Measurements from ENCODE around the gene CAMKK2. TPM values are rescaled to one million over a fixed set of nuclear protein-coding genes. Genes with fewer than 3 reads are reported as not detected.
"Not testable (repeated sequence)": the region's sequence is repeated elsewhere in the genome, so short reads cannot be mapped to it uniquely, and the experiment has no call there.

The CAMKK2 gene
- total RNA-seq, 1 donor from 2014 or later: 33.7 TPM

GRCh38 chr12:121202407-121203355 is 93.8 kb downstream of the CAMKK2 start:
- no peaks in the 10 kb centered on the region for H3K36me3 Mint-ChIP-seq (ENCODE audit: low read depth)
- H3K4me3 Mint-ChIP-seq (ENCODE audit: unreplicated experiment): no peak overlapping the region

GRCh38 chr12:121201140-121201539 is 95.4 kb downstream of the CAMKK2 start:
- H3K27ac Mint-ChIP-seq (ENCODE audit: unreplicated experiment); DNase-seq (ENCODE audit: low spot score); H3K36me3 Mint-ChIP-seq (ENCODE audit: low read depth): not testable (repeated sequence)

More at GRCh38 chr12:121202407-121203355, 93.8 kb downstream of the CAMKK2 start:
- no peaks in the 10 kb centered on the region for H3K9me3 Mint-ChIP-seq (ENCODE audit: low read depth)
- H3K27ac Mint-ChIP-seq (ENCODE audit: unreplicated experiment): no peak overlapping the region
- H3K27me3 Mint-ChIP-seq (ENCODE audit: low read depth): no peaks in the 10 kb centered on the region
- no peak for DNase-seq (ENCODE audit: low spot score)
- peaks cover 3% of the 10 kb centered on the region for H3K4me1 Mint-ChIP-seq (ENCODE audit: low read depth)
- no peak for TF ChIP-seq CTCF (IDR thresholded peaks at IDR 0.05)

GRCh38 chr12:121198949-121199348 is 97.6 kb downstream of the CAMKK2 start:
- Mint-ChIP-seq H3K27ac (ENCODE audit: unreplicated experiment) (no peak overlapping the region), H3K4me1 (ENCODE audit: low read depth) (no peaks in the 10 kb centered on the region), H3K27me3 (ENCODE audit: low read depth) (no peaks in the 10 kb centered on the region), H3K36me3 (ENCODE audit: low read depth) (no peaks in the 10 kb centered on the region), H3K9me3 (ENCODE audit: low read depth) (no peaks in the 10 kb centered on the region), H3K4me3 (ENCODE audit: unreplicated experiment) (no peak overlapping the region)
- DNase-seq (ENCODE audit: low spot score): no peak
- TF ChIP-seq CTCF (IDR thresholded peaks at IDR 0.05): no peak

More at GRCh38 chr12:121201140-121201539, 95.4 kb downstream of the CAMKK2 start:
- H3K4me3 Mint-ChIP-seq (ENCODE audit: unreplicated experiment); H3K27me3 Mint-ChIP-seq (ENCODE audit: low read depth); H3K9me3 Mint-ChIP-seq (ENCODE audit: low read depth); H3K4me1 Mint-ChIP-seq (ENCODE audit: low read depth): not testable (repeated sequence)

- no peaks in the 10 kb centered on the region for H3K36me3 Mint-ChIP-seq (ENCODE audit: low read depth)
- no peak overlapping the region for H3K27ac Mint-ChIP-seq (ENCODE audit: unreplicated experiment)
- H3K9me3 Mint-ChIP-seq (ENCODE audit: low read depth): no peaks in the 10 kb centered on the region
- peaks cover 3% of the 10 kb centered on the region for H3K4me1 Mint-ChIP-seq (ENCODE audit: low read depth)
- H3K4me3 Mint-ChIP-seq (ENCODE audit: unreplicated experiment): no peak overlapping the region
- TF ChIP-seq CTCF (IDR thresholded peaks at IDR 0.05): no peak
- no peaks in the 10 kb centered on the region for H3K27me3 Mint-ChIP-seq (ENCODE audit: low read depth)
- no peak for DNase-seq (ENCODE audit: low spot score)
These were observed 99.6 kb downstream of the CAMKK2 start for GRCh38 chr12:121196902-121197301.

GRCh38 chr12:121191151-121191550 is 105.4 kb downstream of the CAMKK2 start:
- DNase-seq (ENCODE audit: low spot score): no peak
- TF ChIP-seq CTCF (IDR thresholded peaks at IDR 0.05): no peak
- Mint-ChIP-seq H3K4me3 (ENCODE audit: unreplicated experiment) (no peak overlapping the region), H3K9me3 (ENCODE audit: low read depth) (no peaks in the 10 kb centered on the region), H3K27ac (ENCODE audit: unreplicated experiment) (peak overlapping the region; percentile 65), H3K36me3 (ENCODE audit: low read depth) (no peaks in the 10 kb centered on the region), H3K27me3 (ENCODE audit: low read depth) (no peaks in the 10 kb centered on the region), H3K4me1 (ENCODE audit: low read depth) (peaks cover 30% of the 10 kb centered on the region)

All from chondrocyte (in vitro differentiated cells).